NOMO-1 treated with DMSO at 0.1 percent for 48 hours (cell line): ENCODE measurements around the gene EPHA8.

Experiments
- DNase-seq: peaks from one replicate; lab custom pipeline; 2025; ENCODE audit not compliant: unreplicated experiment; lab: John Stamatoyannopoulos, UW

Gene EPHA8

GRCh38 chr1:22563671-22564602, 648 bp downstream of the EPHA8 start:
- DNase-seq = no peak

- DNase-seq = no peak
These were observed 2.9 kb downstream of the EPHA8 start for GRCh38 chr1:22566161-22566560.

GRCh38 chr1:22567197-22567596, 3.9 kb downstream of the EPHA8 start:
- DNase-seq = no peak

DNA sequence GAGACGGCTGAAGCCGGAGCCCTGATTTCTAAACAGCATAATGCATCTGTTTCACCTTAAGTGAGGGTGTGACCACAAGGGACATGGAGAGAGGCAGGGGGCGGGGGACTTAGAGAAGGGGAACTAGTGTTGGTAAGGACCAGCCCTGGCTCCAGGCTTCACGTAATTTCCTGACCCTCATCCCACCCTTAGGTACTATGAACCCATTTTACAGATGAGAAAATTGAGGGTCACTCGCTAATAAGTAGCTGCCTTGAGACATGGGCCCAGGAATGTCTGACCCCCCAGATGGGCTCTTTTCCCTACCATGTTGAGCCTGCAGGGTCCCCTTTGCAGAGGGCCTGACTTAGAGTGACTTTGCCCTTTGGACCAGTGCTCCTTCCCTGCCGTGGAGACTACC, 4.7 kb downstream of the EPHA8 start:
- DNase-seq = no peak

DNA sequence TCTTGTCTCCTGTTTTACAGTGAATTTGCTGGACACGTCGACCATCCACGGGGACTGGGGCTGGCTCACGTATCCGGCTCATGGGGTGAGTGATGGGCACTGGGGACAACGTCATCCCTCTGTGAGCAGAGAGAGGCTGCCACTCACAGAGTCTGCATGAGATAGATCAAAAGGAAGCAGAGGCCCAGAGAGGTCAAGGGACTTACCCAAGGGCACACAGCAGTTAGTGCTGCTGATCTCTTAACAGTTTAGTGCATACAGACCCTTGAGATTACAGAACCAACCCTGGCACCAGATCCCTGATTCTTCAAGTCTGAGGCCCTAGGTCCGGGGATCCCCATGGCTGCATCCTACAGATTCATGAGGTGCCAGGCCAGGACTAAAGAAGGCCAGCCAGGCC, 6.0 kb downstream of the EPHA8 start:
- no peak for DNase-seq

DNA sequence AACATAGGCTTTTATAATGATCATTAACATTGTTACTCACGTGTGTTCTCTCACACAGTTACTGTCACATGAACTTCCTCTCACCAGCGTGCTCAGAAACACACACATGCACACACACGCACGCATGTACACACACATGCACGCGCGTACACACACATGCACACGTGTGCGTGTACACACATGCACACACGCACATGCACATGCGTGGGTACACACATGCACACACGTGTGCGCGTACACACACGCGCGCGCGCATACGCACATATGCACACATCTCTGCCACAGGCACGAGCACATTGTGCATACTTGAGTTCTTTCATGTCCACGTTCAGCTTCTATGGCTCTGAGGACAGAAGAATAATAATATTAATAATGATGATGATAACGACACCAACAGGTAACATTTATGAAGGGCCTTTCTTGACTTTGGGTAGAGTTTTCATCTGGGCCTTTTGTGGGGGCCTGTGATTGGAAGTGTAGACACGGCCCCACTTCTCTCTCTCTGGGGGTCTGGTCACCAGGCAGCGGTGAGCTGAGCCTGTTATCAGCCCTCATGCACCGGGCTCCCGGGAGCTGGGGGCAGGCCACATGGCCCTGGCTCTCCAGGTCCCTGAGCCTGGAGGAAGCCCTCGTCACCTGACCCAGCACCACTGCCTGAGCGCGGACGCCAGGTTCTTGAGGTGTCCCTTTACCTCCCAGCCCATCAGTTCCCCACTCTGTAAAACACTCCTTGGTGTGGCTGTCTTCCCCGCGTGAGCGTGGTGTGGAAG, 7.0 kb downstream of the EPHA8 start:
- no peak for DNase-seq

GRCh38 chr1:22572818-22573217, 9.5 kb downstream of the EPHA8 start:
- DNase-seq = no peak

DNA sequence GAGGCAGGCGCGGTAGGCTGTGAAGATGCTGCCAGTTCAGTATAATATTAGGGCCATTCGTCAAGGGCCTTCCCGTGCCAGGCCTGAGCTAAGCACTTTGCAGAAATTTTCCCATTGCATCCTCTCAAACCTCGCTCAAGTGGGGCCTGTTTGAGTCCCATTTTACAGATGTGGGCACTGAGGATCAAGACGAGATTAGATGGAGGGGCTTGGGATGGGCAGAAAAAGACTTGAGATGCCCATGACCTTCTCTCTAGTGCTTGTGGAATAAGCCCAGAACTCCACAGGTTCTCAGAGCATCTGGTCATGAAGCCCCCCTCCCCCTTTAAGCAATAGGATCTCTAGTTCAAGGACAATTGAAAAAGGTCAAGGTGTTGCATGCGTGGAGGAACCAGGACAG, 9.9 kb downstream of the EPHA8 start:
- no peak for DNase-seq

DNA sequence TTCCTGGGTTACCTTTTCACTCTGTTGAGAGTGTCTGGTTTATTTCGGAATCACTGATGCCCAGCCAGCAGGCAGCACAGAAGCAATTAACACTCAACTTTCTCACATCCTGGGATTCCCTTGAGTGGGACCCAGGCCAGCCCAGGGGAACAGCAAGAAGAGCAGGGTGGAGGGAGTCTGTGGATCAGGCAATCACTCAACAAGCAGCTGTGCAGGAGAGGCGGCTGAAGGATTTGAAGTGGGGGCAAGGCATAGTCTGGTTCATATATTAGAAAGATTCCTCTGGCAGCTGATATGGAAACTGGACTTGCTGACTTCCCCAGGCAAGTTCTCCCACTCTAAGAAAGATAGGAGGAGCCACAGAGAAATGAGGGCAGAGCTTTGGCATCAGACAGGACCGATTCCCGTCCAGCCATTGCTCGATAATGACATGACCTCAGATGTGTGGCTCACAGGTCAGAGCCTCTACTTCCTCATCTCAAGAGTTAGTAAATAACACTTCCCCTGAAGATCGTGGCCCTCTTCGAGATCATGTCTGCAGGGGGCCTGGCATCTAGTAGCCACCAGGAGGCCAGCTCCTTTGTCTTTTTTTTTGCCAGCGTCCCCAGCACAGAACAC, 12.4 kb downstream of the EPHA8 start:
- no peak for DNase-seq

- DNase-seq = no peak
These were observed 12.9 kb downstream of the EPHA8 start for GRCh38 chr1:22576150-22576544.

GRCh38 chr1:22576617-22577016, 13.3 kb downstream of the EPHA8 start:
- no peak for DNase-seq

GRCh38 chr1:22578732-22579361, 15.6 kb downstream of the EPHA8 start:
- DNase-seq = no peak

GRCh38 chr1:22579541-22580155, 16.4 kb downstream of the EPHA8 start:
- DNase-seq = no peak

DNA sequence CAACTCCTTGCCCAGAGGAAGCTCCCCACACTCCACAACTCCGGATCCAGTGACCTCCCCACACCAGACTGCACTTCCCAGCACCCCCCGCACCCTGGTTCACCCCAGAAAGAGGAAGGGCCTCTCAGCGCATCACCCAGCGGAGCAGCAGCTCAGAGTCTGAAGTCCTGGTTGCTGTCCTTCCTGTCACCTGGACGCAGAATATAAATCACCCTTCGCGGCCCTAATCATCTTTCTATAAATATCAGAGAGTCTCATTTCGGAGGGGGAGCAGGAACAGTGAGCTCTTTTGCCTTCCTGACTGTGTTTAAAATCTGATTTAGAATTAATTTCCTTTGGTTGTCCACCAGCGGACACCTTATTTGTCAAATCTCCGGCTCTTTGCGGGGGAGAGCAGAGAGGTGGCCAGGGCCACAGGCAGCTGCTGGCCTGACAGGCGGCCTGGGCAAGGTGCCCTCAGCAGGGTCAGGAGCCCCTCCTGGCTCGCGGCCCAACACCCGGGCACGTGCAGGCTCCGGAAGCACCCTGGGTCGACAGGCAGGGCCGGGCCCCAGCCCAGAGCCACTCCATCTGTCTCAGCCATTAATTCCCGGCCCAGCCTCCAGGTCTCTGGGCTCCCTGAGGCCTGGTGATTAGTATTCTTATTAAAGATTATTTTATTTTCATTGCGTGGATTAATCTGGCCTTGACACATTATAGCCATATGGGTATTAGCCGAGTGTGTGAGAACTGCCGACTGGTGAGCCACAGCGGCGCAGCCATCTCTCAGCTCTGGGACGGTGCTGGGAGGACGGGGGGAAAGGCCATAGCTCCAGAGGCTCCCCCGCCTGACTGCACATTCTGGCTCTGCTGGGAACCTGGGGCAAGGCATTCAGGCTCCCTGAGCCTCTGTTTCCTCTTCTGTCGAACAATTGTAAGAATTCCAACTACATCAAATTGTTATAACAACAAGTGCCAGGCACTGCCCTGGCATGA, 19.7 kb downstream of the EPHA8 start:
- DNase-seq = no peak

- DNase-seq = no peak
These were observed 20.8 kb downstream of the EPHA8 start for GRCh38 chr1:22584001-22584562.

DNA sequence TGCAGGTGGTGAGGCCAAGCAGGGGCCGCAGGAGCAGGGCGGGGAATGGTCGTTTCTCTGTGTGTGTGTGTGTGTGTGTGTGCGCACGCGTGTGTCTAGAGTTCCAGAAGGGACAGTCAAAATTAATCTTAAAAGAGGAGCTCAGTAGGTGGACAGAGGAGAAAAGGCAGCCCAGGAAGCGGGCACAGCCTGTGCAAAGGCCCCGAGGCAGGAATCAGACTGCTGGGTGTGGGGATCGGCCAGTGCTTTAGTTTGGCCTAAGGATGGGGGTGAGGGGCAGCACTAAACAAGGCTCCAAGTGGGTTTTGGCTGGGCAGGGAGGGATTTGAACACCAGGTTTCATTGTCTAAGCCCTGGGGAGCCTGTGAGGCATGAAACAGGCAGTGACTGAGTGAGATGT, 21.7 kb downstream of the EPHA8 start:
- DNase-seq = no peak

GRCh38 chr1:22585471-22585870, 22.2 kb downstream of the EPHA8 start:
- no peak for DNase-seq

DNA sequence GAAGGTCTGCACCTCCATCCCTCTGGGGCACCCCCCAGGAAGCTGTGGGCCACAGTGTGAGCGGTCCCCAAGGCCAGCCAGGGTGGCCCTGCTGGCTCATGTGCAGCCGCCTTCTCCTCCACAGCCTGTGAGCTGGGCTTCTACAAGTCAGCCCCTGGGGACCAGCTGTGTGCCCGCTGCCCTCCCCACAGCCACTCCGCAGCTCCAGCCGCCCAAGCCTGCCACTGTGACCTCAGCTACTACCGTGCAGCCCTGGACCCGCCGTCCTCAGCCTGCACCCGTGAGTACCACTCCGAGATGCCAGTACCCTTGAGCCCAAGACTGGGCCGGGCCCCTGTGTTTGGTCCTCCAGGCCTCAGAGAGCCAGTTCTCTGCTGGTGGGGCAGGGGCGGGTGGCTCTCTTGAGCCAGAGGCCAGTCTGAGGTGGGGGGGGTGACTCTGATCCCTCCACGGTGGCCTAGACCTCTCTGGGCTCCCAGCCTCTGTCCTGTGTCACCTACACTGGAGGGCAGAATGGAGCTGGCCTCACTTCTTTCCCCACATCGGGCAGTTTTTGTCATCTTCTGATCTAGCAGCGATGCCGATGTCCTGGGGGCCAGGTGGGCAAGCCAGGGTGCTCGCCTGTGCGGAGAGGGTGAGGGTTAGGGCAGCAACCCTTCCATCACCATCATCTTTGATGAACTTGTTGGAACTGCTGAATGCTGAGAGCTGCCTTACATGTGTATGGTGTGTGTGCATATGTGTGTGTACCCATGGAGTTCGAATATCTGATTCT, 23.3 kb downstream of the EPHA8 start:
- DNase-seq = no peak

DNA sequence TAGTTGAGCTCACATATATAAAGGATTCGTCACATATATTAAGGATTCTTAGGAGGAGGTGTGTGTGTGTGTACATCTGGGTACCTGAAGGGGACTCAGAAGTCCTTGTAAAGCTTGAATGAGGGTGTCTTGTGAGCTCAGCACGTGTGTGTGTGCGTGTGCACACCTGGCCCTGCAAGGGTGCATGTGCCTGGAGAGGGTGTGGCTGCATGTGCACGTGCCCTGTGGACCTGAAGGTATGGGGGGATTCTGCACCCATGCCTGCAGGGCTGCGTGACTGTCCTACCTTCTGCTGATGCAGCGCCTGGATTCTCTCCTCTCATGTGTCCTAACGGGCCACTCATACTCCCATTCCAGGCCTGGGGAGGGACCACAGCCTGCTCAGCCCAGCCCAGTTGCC, 24.0 kb downstream of the EPHA8 start:
- no peak for DNase-seq
